GM12891 (cell line): ENCODE results near the gene KLK15.

Source experiments
- PAX5 ChIP-seq: IDR thresholded peaks from 2 replicates; pipeline ENCODE4 v1.6.1; 2011; ENCODE audit warnings: low read length, moderate library complexity, mild to moderate bottlenecking; ENCODE audit not compliant: insufficient read depth, severe bottlenecking
- POLR2A ChIP-seq: IDR thresholded peaks from 2 replicates; pipeline ENCODE4 v1.6.1; 2011; ENCODE audit warnings: low read depth, low read length, control low read depth
- POLR2AphosphoS5 ChIP-seq: IDR thresholded peaks from 2 replicates; pipeline ENCODE4 v1.6.1; 2011; ENCODE audit warnings: low read depth, low read length, control low read depth
- POU2F2 ChIP-seq: IDR thresholded peaks from 2 replicates; pipeline ENCODE4 v1.6.1; 2011; ENCODE audit warnings: low read depth, mild to moderate bottlenecking, control low read depth, low read length, moderate library complexity
- SPI1 ChIP-seq: IDR thresholded peaks from 2 replicates; pipeline ENCODE4 v1.6.1; 2011; ENCODE audit warnings: low read depth, low read length, control low read depth
- TAF1 ChIP-seq: IDR thresholded peaks from 2 replicates; pipeline ENCODE4 v1.6.1; 2011; ENCODE audit warnings: low read depth, low read length, control low read depth

- no peak for TF ChIP-seq POLR2A
- no peak for TF ChIP-seq TAF1
- no peak; the same call in 1 of the 2 replicates for TF ChIP-seq POLR2AphosphoS5
- no peak for TF ChIP-seq POU2F2
- no peak for TF ChIP-seq SPI1
- no peak for TF ChIP-seq PAX5
Measured at GRCh38 chr19:50803633-50804419, 29.5 kb downstream of the KLK15 start.
